Dermis lymphatic vessel endothelial cell (primary cell): ENCODE results near the gene NADSYN1. TPM values are rescaled to one million over a fixed set of nuclear protein-coding genes. Genes with fewer than 3 reads are reported as not detected.

Source experiments
- total RNA-seq: library from RNA; depleted of rRNA; stranded (reverse); fragments of >200 nt; gene quantifications from 2 replicates; pipeline ENCODE4 v1.2.1, GENCODE V29; 2014

Gene NADSYN1
- total RNA-seq = 79.3 and 83.4 TPM in 2 replicates

DNA sequence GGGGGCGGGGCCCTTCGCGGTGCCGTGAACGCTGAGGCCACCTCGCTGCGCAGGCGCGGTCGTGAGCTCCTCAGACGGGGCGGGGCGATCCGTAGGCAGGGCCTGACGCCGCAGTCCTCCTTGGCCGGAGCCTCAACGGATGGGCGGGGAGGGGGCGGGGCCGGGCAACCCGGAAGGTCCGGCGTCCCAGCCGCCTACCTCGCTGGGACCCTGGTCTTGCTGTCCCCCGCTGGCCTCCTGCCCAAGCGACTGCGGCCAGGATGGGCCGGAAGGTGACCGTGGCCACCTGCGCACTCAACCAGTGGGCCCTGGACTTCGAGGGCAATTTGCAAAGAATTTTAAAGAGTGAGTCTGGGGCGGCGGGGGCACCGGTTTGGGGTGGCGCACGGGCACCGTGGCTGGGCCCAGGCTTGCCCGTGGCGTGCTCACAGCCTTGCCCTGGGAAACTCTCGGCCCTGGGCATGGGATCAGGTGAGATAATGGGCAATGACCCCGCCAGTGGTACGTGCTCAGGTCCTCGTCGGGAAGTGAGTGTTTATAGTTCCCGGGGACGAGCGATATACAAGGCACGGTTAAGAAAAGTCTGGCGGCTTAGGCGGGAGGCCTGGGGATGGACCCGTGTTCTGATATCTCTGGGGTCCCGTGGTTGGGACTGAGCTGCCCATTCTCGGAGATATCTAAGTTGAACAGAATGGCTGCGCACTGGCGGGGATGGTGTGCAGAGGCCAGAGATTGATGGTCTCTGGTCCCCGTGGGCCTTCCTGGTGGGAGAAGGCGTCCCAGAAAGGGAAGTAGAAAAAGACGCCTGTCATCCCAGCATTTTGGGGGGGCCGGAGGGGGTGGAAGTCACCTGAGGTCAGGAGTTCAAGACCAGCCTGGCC, at the start of gene NADSYN1:
TSS of gene NADSYN1 (plus strand) at position 167 of the 881 bp plus-strand sequence. CDS start at position 261, 94 bp downstream.

GRCh38 chr11:71448257-71449171, 4.5 kb upstream of the NADSYN1 start, which contains the start of gene DHCR7:
Gene DHCR7 (minus strand): TSS chr11:71448393. CDS start chr11:71444952, 3,441 bp downstream.

GRCh38 chr11:71526796-71527575, 74.0 kb downstream of the NADSYN1 start, which contains the start of gene KRTAP5-7:
Gene KRTAP5-7 (plus strand): TSS chr11:71527267. CDS start chr11:71527301, 34 bp downstream.

GRCh38 chr11:71537977-71538665, 85.1 kb downstream of the NADSYN1 start, which contains the start of gene KRTAP5-8:
Gene KRTAP5-8 (plus strand): TSS chr11:71538025. CDS start chr11:71538056, 31 bp downstream.

GRCh38 chr11:71548120-71548519, 95.1 kb downstream of the NADSYN1 start, which contains the start of gene KRTAP5-9:
Gene KRTAP5-9 (plus strand): TSS chr11:71548420. CDS start chr11:71548658, 238 bp downstream.

Other genes starting within 250 kb of the NADSYN1 start
- 0.09 and 0.54 TPM in 2 replicates for gene SHANK2, start 200.6 kb upstream of the NADSYN1 start, total RNA-seq
- 13.6 and 23.8 TPM in 2 replicates for gene DHCR7, start 4.8 kb upstream of the NADSYN1 start, total RNA-seq
- under 0.01 and 0.11 TPM in 2 replicates for gene KRTAP5-7, start 74.1 kb downstream of the NADSYN1 start, total RNA-seq
- gene KRTAP5-8, start 84.8 kb downstream of the NADSYN1 start, total RNA-seq = not detected in 2 replicates
- gene KRTAP5-9, start 95.2 kb downstream of the NADSYN1 start, total RNA-seq = not detected in 2 replicates
- gene KRTAP5-10, start 112.4 kb downstream of the NADSYN1 start, total RNA-seq = not detected in 2 replicates
- not detected in 2 replicates for gene KRTAP5-11, start 129.7 kb downstream of the NADSYN1 start, total RNA-seq